GM13977 (cell line): ENCODE data around the gene KCNQ4.

Source experiments
- DNase-seq: peaks from one replicate; pipeline ENCODE4 v3.0.0; 2012; ENCODE audit warnings: low spot score
- CTCF ChIP-seq: IDR thresholded peaks from 2 replicates; pipeline ENCODE4 v1.5.1; 2012; ENCODE audit warnings: mild to moderate bottlenecking, control low read depth; ENCODE audit not compliant: insufficient read depth; ENCODE audit errors: extremely low read depth, missing control alignments
- in situ Hi-C: fragments of 300-500 bp; cut with MboI; formaldehyde crosslinking; loops from one replicate; pipeline ENCODE4 v1.12.0; 2022; ENCODE audit warnings: low sequenced_read_pairs, low pct_unique_long_range_greater_than_20kb, mixed read lengths, inconsistent platforms; ENCODE audit not compliant: unreplicated experiment

The KCNQ4 gene

GRCh38 chr1:40806731-40807695, 23.4 kb downstream of the KCNQ4 start:
- in situ Hi-C loops = no loop called here
- DNase-seq = no peak
- no peak for TF ChIP-seq CTCF

- no peak for TF ChIP-seq CTCF
- in situ Hi-C loops = no loop called here
- no peak for DNase-seq
These were observed 24.4 kb downstream of the KCNQ4 start for GRCh38 chr1:40808002-40808401.

GRCh38 chr1:40808444-40808843, 24.9 kb downstream of the KCNQ4 start:
- DNase-seq = no peak
- in situ Hi-C loops = no loop called here
- no peak for TF ChIP-seq CTCF

- no peak for DNase-seq
- in situ Hi-C loops = no loop called here
- no peak for TF ChIP-seq CTCF
These were observed 25.3 kb downstream of the KCNQ4 start for GRCh38 chr1:40808909-40809308.

- DNase-seq = no peak
These were observed 27.3 kb downstream of the KCNQ4 start for GRCh38 chr1:40810927-40811326.

GRCh38 chr1:40815420-40815819, 31.8 kb downstream of the KCNQ4 start:
- DNase-seq = no peak
- no peak for TF ChIP-seq CTCF
- in situ Hi-C loops = no loop called here

More at GRCh38 chr1:40810927-40811326, 27.3 kb downstream of the KCNQ4 start:
- TF ChIP-seq CTCF = no peak
- in situ Hi-C loops = no loop called here
